ENCODE results near the gene NSMCE3. TPM values are rescaled to one million over a fixed set of nuclear protein-coding genes. Genes with fewer than 3 reads are reported as not detected.

Gene NSMCE3
- total RNA-seq, 1 experiment from 2014 or later = 1.9 TPM

- Mint-ChIP-seq H3K4me1 (ENCODE audit: low read depth, unreplicated experiment) (no peaks in the 10 kb centered on the region), H3K9me3 (ENCODE audit: low read depth, unreplicated experiment) (no peaks in the 10 kb centered on the region), H3K27ac (ENCODE audit: unreplicated experiment) (no peak overlapping the region), H3K36me3 (ENCODE audit: insufficient read depth, unreplicated experiment) (peaks cover 8% of the 10 kb centered on the region), H3K27me3 (ENCODE audit: unreplicated experiment) (no peaks in the 10 kb centered on the region), H3K4me3 (ENCODE audit: low read depth, unreplicated experiment) (no peak overlapping the region)
- CTCF ChIA-PET = no interaction called here
- TF ChIP-seq, protein P1, sequence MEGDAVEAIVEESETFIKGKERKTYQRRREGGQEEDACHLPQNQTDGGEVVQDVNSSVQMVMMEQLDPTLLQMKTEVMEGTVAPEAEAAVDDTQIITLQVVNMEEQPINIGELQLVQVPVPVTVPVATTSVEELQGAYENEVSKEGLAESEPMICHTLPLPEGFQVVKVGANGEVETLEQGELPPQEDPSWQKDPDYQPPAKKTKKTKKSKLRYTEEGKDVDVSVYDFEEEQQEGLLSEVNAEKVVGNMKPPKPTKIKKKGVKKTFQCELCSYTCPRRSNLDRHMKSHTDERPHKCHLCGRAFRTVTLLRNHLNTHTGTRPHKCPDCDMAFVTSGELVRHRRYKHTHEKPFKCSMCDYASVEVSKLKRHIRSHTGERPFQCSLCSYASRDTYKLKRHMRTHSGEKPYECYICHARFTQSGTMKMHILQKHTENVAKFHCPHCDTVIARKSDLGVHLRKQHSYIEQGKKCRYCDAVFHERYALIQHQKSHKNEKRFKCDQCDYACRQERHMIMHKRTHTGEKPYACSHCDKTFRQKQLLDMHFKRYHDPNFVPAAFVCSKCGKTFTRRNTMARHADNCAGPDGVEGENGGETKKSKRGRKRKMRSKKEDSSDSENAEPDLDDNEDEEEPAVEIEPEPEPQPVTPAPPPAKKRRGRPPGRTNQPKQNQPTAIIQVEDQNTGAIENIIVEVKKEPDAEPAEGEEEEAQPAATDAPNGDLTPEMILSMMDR (IDR thresholded peaks at IDR 0.05; ENCODE audit: unreplicated experiment) = no peak
- intact Hi-C loops (cut with micrococcal nuclease; ENCODE audit: unreplicated experiment) = no loop called here
- no TSS peak for BruUV-seq (replicated peaks)
- no peak for DNase-seq
These were observed 2.6 kb upstream of the NSMCE3 start for GRCh38 chr15:29272219-29272618.

DNA sequence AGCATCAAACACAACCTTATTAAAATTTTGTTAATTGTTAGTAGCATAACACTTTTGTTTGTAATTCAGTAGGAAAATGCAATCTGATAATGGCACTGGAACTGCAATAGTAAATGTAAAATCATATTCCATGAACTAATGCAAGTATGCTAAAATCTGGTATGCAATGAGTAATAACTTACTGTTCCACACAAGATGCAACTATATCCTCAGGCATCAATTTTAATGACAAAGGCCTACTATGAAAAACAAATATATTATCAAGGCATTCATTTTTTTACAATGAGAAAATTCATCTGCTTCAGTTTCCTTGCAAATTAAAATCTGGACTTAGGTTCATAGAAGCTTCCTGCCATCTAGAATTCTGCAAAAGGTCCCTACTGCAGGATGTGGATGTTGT lies 1.4 kb upstream of the NSMCE3 start:
- no TSS peak for BruUV-seq (replicated peaks)
- H3K27ac Mint-ChIP-seq (ENCODE audit: unreplicated experiment) = no peak overlapping the region
- H3K27me3 Mint-ChIP-seq (ENCODE audit: unreplicated experiment) = no peaks in the 10 kb centered on the region
- no peaks in the 10 kb centered on the region for H3K9me3 Mint-ChIP-seq (ENCODE audit: low read depth, unreplicated experiment)
- no peak overlapping the region for H3K4me3 Mint-ChIP-seq (ENCODE audit: low read depth, unreplicated experiment)
- TF ChIP-seq, protein P1 (IDR thresholded peaks at IDR 0.05; ENCODE audit: unreplicated experiment) = no peak
- H3K4me1 Mint-ChIP-seq (ENCODE audit: low read depth, unreplicated experiment) = no peaks in the 10 kb centered on the region
- DNase-seq = no peak
- CTCF ChIA-PET = no interaction called here
- intact Hi-C loops (cut with micrococcal nuclease; ENCODE audit: unreplicated experiment) = no loop called here
- H3K36me3 Mint-ChIP-seq (ENCODE audit: insufficient read depth, unreplicated experiment) = peaks cover 8% of the 10 kb centered on the region

- Mint-ChIP-seq H3K27ac (ENCODE audit: unreplicated experiment) (peak overlapping the region; percentile 44), H3K27me3 (ENCODE audit: unreplicated experiment) (no peaks in the 10 kb centered on the region), H3K36me3 (ENCODE audit: insufficient read depth, unreplicated experiment) (peaks cover 8% of the 10 kb centered on the region), H3K4me1 (ENCODE audit: low read depth, unreplicated experiment) (no peaks in the 10 kb centered on the region), H3K4me3 (ENCODE audit: low read depth, unreplicated experiment) (peak overlapping the region; percentile 90), H3K9me3 (ENCODE audit: low read depth, unreplicated experiment) (no peaks in the 10 kb centered on the region)
- TF ChIP-seq, protein P1 (IDR thresholded peaks at IDR 0.05; ENCODE audit: unreplicated experiment) = no peak
- CTCF ChIA-PET = no interaction called here
- intact Hi-C loops (cut with micrococcal nuclease; ENCODE audit: unreplicated experiment) = no loop called here
- DNase-seq = no peak
- BruUV-seq (replicated peaks) = no TSS peak
These were observed 740 bp upstream of the NSMCE3 start for GRCh38 chr15:29270169-29270955.

DNA sequence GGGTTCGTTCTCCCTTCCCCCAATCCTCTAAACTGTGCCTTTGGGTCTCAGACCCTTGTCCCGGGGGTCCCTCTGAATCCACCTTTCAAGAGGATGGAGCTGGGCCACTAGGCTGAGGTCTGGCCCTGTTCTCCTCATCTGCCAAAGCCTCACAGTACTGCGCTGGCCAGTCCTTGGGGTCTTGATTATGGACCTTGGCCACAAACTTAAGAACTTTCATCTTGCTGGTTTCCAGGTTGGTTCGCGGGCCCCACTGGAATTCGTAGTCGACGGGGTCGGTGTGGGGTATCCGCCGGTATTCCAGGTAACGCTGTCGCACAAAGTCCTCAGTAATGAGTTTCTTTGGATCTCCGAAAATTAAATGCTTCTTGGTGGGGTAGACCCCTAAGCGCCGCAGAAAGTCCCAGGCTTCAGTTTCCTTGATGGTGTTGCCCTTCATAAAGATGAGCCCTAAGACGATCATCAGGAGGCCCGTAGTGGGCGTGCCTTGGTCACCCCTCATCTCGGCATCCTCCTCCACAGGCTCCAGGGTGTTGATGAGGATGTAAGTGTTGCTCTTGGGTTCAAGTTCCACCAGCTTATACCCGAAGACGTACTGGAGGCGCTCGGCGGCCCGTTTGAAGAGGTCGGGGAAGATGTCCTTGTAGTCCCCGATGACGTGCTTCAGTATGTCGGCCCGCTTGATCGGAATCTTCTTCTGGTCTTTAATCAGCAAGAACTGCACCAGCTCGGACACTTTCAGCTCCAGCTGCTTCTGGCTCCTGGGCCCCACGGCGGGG lies 727 bp downstream of the NSMCE3 start:
- H3K27me3 Mint-ChIP-seq (ENCODE audit: unreplicated experiment) = no peaks in the 10 kb centered on the region

More for the DNA sequence above, 727 bp downstream of the NSMCE3 start:
- TF ChIP-seq, protein P1 (IDR thresholded peaks at IDR 0.05; ENCODE audit: unreplicated experiment) = no peak
- H3K36me3 Mint-ChIP-seq (ENCODE audit: insufficient read depth, unreplicated experiment) = peaks cover 8% of the 10 kb centered on the region
- CTCF ChIA-PET = no interaction called here
- intact Hi-C loops (cut with micrococcal nuclease; ENCODE audit: unreplicated experiment) = no loop called here
- TSS peak; percentile 85 for BruUV-seq (replicated peaks)
- peak overlapping the region; percentile 90 for H3K4me3 Mint-ChIP-seq (ENCODE audit: low read depth, unreplicated experiment)
- no peaks in the 10 kb centered on the region for H3K4me1 Mint-ChIP-seq (ENCODE audit: low read depth, unreplicated experiment)
- no peaks in the 10 kb centered on the region for H3K9me3 Mint-ChIP-seq (ENCODE audit: low read depth, unreplicated experiment)
- DNase-seq = no peak
- H3K27ac Mint-ChIP-seq (ENCODE audit: unreplicated experiment) = no peak overlapping the region

All from Calu3 (cell line).